Measurements from ENCODE around the gene SLTM.

DNA sequence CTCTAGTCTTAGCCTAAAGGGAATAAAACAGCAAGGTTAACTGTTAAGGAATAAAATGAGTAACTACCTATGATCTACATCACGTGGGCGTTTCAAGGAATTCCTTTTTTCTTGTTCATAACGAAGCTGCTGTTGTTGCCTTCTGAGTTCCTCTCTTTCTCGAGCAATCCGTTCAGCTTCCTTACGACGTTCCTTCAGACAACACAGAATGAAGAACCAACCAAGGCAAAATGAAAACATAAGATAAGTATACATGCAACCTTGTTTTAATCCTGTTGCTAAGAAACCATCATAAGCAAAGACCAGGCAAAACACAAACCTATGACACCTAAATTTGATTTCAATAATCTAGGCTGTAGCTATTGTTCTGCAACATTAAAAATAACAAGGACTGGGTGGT, 44.1 kb downstream of the SLTM start:
- no peak for TF ChIP-seq POLR2AphosphoS5 (IDR thresholded peaks at IDR 0.05; ENCODE audit: low read depth, low read length)
- TF ChIP-seq TAF1 (IDR thresholded peaks at IDR 0.05; ENCODE audit: borderline replicate concordance, insufficient read depth, low read length): no peak
- no peak for TF ChIP-seq REST (IDR thresholded peaks at IDR 0.05; ENCODE audit: insufficient read depth in 1 of 2, low read depth in 2 of 2, low read length in 2 of 2)
- TF ChIP-seq SIN3A (IDR thresholded peaks at IDR 0.05; ENCODE audit: borderline replicate concordance, insufficient read depth, low read length): no peak

Data from PFSK-1 (cell line).